NCI-H526 (cell line): ENCODE results near the gene ABCG5.

Source experiments
- DNase-seq, 2 experiments: peaks; one replicate each; lab custom pipeline; 2025; lab: John Stamatoyannopoulos, UW

ABCG5 gene

GRCh38 chr2:43838560-43839267 lies at the start of gene ABCG5, which contains the start of gene ABCG8:
TSS of gene ABCG5 (minus strand) at chr2:43838839. CDS start at chr2:43838679, 160 bp downstream.
TSS of gene ABCG8 (plus strand) at chr2:43838971. CDS start at chr2:43839054, 83 bp downstream.
- DNase-seq = no peak

GRCh38 chr2:43887176-43887575 lies 48.5 kb upstream of the ABCG5 start:
- DNase-seq = no peak

GRCh38 chr2:43885132-43885632 lies 46.5 kb upstream of the ABCG5 start:
- no peak for DNase-seq

GRCh38 chr2:43884689-43885088 lies 46.0 kb upstream of the ABCG5 start:
- no peak for DNase-seq

- DNase-seq = no peak
Observed at GRCh38 chr2:43882312-43882711, 43.7 kb upstream of the ABCG5 start.

GRCh38 chr2:43880952-43881351 lies 42.3 kb upstream of the ABCG5 start:
- DNase-seq = no peak

GRCh38 chr2:43880471-43880870 lies 41.8 kb upstream of the ABCG5 start:
- no peak for DNase-seq

- DNase-seq = no peak
Observed at GRCh38 chr2:43879261-43879660, 40.6 kb upstream of the ABCG5 start.

- peak; percentile 62 to 77 for DNase-seq
Observed at GRCh38 chr2:43877782-43878464, 39.3 kb upstream of the ABCG5 start.

- DNase-seq = no peak
Observed at GRCh38 chr2:43874776-43875451, 36.3 kb upstream of the ABCG5 start.

GRCh38 chr2:43872151-43872550 lies 33.5 kb upstream of the ABCG5 start:
- DNase-seq = no peak

GRCh38 chr2:43855292-43855691 lies 16.7 kb upstream of the ABCG5 start:
- DNase-seq = no peak

GRCh38 chr2:43854671-43855070 lies 16.0 kb upstream of the ABCG5 start:
- no peak for DNase-seq

- DNase-seq = no peak
Observed at GRCh38 chr2:43853141-43854081, 14.8 kb upstream of the ABCG5 start.

GRCh38 chr2:43852196-43852730 lies 13.6 kb upstream of the ABCG5 start:
- no peak for DNase-seq

GRCh38 chr2:43851011-43851980 lies 12.7 kb upstream of the ABCG5 start:
- DNase-seq = no peak

GRCh38 chr2:43848214-43848613 lies 9.6 kb upstream of the ABCG5 start:
- no peak for DNase-seq

- no peak for DNase-seq
Observed at GRCh38 chr2:43846140-43846793, 7.6 kb upstream of the ABCG5 start.

GRCh38 chr2:43845181-43845580 lies 6.5 kb upstream of the ABCG5 start:
- DNase-seq = no peak

- no peak for DNase-seq
Observed at GRCh38 chr2:43842866-43843226, 4.2 kb upstream of the ABCG5 start.
